SK-N-SH (cell line): Measurements from ENCODE around the gene PRICKLE2. TPM values are rescaled to one million over a fixed set of nuclear protein-coding genes. Genes with fewer than 3 reads are reported as not detected.

Source experiments
- CTCF ChIA-PET: fragments of 300-600, 350-600 bp; formaldehyde crosslinking; extraction: SDS; loops from one replicate; lab custom pipeline; 2021; lab: Yijun Ruan, JAX
- POLR2A ChIA-PET: fragments of 350-600 bp; sonication (Branson Sonifier 250); formaldehyde crosslinking; extraction: SDS; loops from one replicate; lab custom pipeline; 2020; ENCODE audit warnings: antibody characterized with exemption, inconsistent platforms; lab: Yijun Ruan, JAX
- DNase-seq: peaks from one replicate; pipeline ENCODE4 v3.0.0; 2012
- H2AFZ ChIP-seq: fragments of 200-600 bp; sonication (generic); 2 replicates; pipeline ENCODE4 v1.8.1; 2016; ENCODE audit warnings: antibody characterized with exemption, mild to moderate bottlenecking, low read depth
- H3F3A ChIP-seq: fragments of 200-600 bp; sonication (generic); replicated peaks from 2 replicates; pipeline ENCODE3; 2016; ENCODE audit warnings: antibody characterized with exemption, mild to moderate bottlenecking; ENCODE audit not compliant: insufficient read depth
- H3K27ac ChIP-seq, 2 experiments: fragments of 200-500 bp in 1 of 2; fragments of 200-600 bp in 1 of 2; sonication (Bioruptor generic) in 1 of 2; sonication (generic), shearing (Covaris generic) in 1 of 2; 2 replicates each; pipeline versions ENCODE4 v1.5.1 to v1.6.1; 2014 to 2016; ENCODE audit warnings: low read depth in 2 of 2, inconsistent platforms in 1 of 2, low read length in 1 of 2, mild to moderate bottlenecking in 1 of 2, mixed read lengths in 1 of 2
- H3K27me3 ChIP-seq: fragments of 200-600 bp; sonication (generic), shearing (Covaris generic); 2 replicates; pipeline ENCODE4 v1.6.1; 2016; ENCODE audit warnings: mixed run types; ENCODE audit not compliant: insufficient read depth
- H3K36me3 ChIP-seq, 2 experiments: fragments of 200-500 bp in 1 of 2; fragments of 200-600 bp in 1 of 2; sonication (Bioruptor generic) in 1 of 2; sonication (generic) in 1 of 2; replicated peaks in 1 of 2; 2 replicates each; pipeline versions ENCODE3 to v1.5.1; 2014 to 2016; ENCODE audit warnings: low read length in 1 of 2, mild to moderate bottlenecking in 1 of 2; ENCODE audit not compliant: insufficient read depth in 2 of 2, control insufficient read depth in 1 of 2
- H3K4me1 ChIP-seq, 2 experiments: fragments of 200-500 bp in 1 of 2; fragments of 200-600 bp in 1 of 2; sonication (Bioruptor generic) in 1 of 2; sonication (generic), shearing (Covaris generic) in 1 of 2; 2 replicates each; pipeline versions ENCODE4 v1.5.1 to v1.6.1; 2014 to 2016; ENCODE audit warnings: low read depth in 1 of 2, low read length in 1 of 2, mixed run types in 1 of 2; ENCODE audit not compliant: insufficient read depth in 2 of 2, control insufficient read depth in 1 of 2
- H3K4me2 ChIP-seq: fragments of 200-600 bp; sonication (generic), shearing (Covaris generic); 2 replicates; pipeline ENCODE4 v1.6.1; 2017; ENCODE audit warnings: mixed run types
- H3K4me3 ChIP-seq, 2 experiments: fragments of 200-500 bp in 1 of 2; fragments of 200-600 bp in 1 of 2; sonication (Bioruptor generic) in 1 of 2; sonication (generic), shearing (Covaris generic) in 1 of 2; 2 replicates each; pipeline versions ENCODE4 v1.5.1 to v1.8.1; 2014 to 2016; ENCODE audit warnings: low read depth in 2 of 2, inconsistent platforms in 1 of 2, low read length in 1 of 2, mild to moderate bottlenecking in 1 of 2, mixed read lengths in 1 of 2, moderate library complexity in 1 of 2
- H3K79me2 ChIP-seq: fragments of 200-600 bp; sonication (generic); 2 replicates; pipeline ENCODE4 v1.8.1; 2017; ENCODE audit warnings: mild to moderate bottlenecking; ENCODE audit not compliant: insufficient read depth
- H3K9ac ChIP-seq: fragments of 200-600 bp; sonication (generic); 2 replicates; pipeline ENCODE4 v1.6.1; 2017; ENCODE audit warnings: mixed run types
- H3K9me2 ChIP-seq: fragments of 200-600 bp; sonication (generic); 2 replicates; pipeline ENCODE4 v1.6.1; 2017; ENCODE audit warnings: mixed run types
- H3K9me3 ChIP-seq: fragments of 200-600 bp; sonication (generic); 2 replicates; pipeline ENCODE4 v1.6.1; 2017; ENCODE audit warnings: mixed run types, mild to moderate bottlenecking, moderate library complexity
- H4K20me1 ChIP-seq: fragments of 200-600 bp; sonication (generic); 2 replicates; pipeline ENCODE4 v1.6.1; 2017; ENCODE audit warnings: mild to moderate bottlenecking, mixed run types; ENCODE audit not compliant: insufficient read depth
- ELF1 ChIP-seq: IDR thresholded peaks from 2 replicates; pipeline ENCODE4 v1.4.0; 2012
- EZH2phosphoT487 ChIP-seq: fragments of 200-600 bp; sonication (generic); IDR thresholded peaks from 2 replicates; pipeline ENCODE4 v1.6.1; 2017; ENCODE audit warnings: low read depth, mixed run types, mild to moderate bottlenecking, antibody characterized with exemption, moderate library complexity, borderline replicate concordance
- FOSL2 ChIP-seq: IDR thresholded peaks from 2 replicates; pipeline ENCODE4 v1.4.0; 2012; ENCODE audit warnings: low read depth, mild to moderate bottlenecking, moderate library complexity, borderline replicate concordance
- FOXM1 ChIP-seq: IDR thresholded peaks from 2 replicates; pipeline ENCODE4 v1.4.0; 2012; ENCODE audit warnings: low read depth, mild to moderate bottlenecking
- GABPA ChIP-seq: IDR thresholded peaks from 2 replicates; pipeline ENCODE4 v1.4.0; 2012; ENCODE audit warnings: low read depth, mild to moderate bottlenecking
- JUND ChIP-seq: IDR thresholded peaks from 2 replicates; pipeline ENCODE4 v1.4.0; 2012
- NFIC ChIP-seq: IDR thresholded peaks from 2 replicates; pipeline ENCODE4 v1.4.0; 2012; ENCODE audit warnings: borderline replicate concordance
- RXRA ChIP-seq: IDR thresholded peaks from 2 replicates; pipeline ENCODE4 v1.4.0; 2012; ENCODE audit warnings: low read depth, mild to moderate bottlenecking, borderline replicate concordance
- YY1 ChIP-seq: IDR thresholded peaks from 2 replicates; pipeline ENCODE4 v1.4.0; 2012; ENCODE audit warnings: low read depth, mild to moderate bottlenecking
- WGBS: methylation state at CpG from one replicate; pipeline ENCODE4 v1.1.6; 2017; ENCODE audit warnings: low lambda C conversion rate; 5-methylcytosine and 5-hydroxymethylcytosine counted together
- polyA plus RNA-seq, 3 experiments: library from polyadenylated mRNA; depleted of rRNA; stranded (reverse); fragments of >200 nt; gene quantifications; 2 replicates each; pipeline ENCODE4 v1.2.3, GENCODE V29; 2012
- TF ChIP-seq, protein P1 (sequence below): fragments of 150-350 bp; IDR thresholded peaks from 2 replicates; pipeline ENCODE4 v1.6.1; 2016; ENCODE audit warnings: mild to moderate bottlenecking, low read depth, low read length
- TF ChIP-seq, protein P2 (sequence below): IDR thresholded peaks from 2 replicates; pipeline ENCODE4 v1.4.0; 2012; ENCODE audit warnings: low read depth, borderline replicate concordance
- TF ChIP-seq, protein P3 (sequence below): IDR thresholded peaks from 2 replicates; pipeline ENCODE4; 2012

Gene PRICKLE2
- polyA plus RNA-seq, 1 of the 3 experiments (the other 2 are of a cell fraction): 0.67 TPM

DNA sequence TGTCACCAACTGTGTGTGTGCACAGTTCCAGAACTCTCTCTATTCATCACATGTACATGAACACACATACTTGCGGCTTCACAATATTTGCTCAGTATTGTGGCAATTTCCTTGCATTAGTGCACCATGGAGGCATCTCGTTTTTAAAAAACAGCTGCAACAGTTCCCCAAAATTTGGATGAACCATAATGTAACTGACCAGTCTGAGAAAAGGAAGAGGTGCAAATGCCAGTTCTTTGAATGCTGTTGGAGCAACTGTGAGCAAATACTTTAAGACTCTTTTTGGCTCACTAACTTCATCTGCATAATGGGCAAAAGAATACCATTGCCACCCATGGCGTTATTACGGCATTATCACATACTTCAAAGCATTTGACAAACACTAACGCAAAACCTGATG is 163.6 kb downstream of the PRICKLE2 start:
- Histone ChIP-seq H3K27ac (no peak overlapping the region), H3K27me3 (no peaks in the 10 kb centered on the region), H3K4me2 (no peak overlapping the region), H3K36me3 (no peaks in the 10 kb centered on the region), H3K79me2 (no peaks in the 10 kb centered on the region), H3K9ac (no peak overlapping the region), H3K4me3 (no peak overlapping the region), H3F3A (no peaks in the 10 kb centered on the region), H4K20me1 (no peaks in the 10 kb centered on the region), H3K9me3 (no peaks in the 10 kb centered on the region), H3K9me2 (no peaks in the 10 kb centered on the region), H2AFZ (no peak overlapping the region), H3K4me1 (peaks cover 0 to 6% of the 10 kb centered on the region in 2 experiments; a peak in 3 of 4 replicates)
- no peak for DNase-seq
- 86% methylated on average over 5 of the region's 5 CpGs for WGBS
- TF ChIP-seq, protein P1, sequence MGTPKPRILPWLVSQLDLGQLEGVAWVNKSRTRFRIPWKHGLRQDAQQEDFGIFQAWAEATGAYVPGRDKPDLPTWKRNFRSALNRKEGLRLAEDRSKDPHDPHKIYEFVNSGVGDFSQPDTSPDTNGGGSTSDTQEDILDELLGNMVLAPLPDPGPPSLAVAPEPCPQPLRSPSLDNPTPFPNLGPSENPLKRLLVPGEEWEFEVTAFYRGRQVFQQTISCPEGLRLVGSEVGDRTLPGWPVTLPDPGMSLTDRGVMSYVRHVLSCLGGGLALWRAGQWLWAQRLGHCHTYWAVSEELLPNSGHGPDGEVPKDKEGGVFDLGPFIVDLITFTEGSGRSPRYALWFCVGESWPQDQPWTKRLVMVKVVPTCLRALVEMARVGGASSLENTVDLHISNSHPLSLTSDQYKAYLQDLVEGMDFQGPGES: no peak
- TF ChIP-seq, protein P2, sequence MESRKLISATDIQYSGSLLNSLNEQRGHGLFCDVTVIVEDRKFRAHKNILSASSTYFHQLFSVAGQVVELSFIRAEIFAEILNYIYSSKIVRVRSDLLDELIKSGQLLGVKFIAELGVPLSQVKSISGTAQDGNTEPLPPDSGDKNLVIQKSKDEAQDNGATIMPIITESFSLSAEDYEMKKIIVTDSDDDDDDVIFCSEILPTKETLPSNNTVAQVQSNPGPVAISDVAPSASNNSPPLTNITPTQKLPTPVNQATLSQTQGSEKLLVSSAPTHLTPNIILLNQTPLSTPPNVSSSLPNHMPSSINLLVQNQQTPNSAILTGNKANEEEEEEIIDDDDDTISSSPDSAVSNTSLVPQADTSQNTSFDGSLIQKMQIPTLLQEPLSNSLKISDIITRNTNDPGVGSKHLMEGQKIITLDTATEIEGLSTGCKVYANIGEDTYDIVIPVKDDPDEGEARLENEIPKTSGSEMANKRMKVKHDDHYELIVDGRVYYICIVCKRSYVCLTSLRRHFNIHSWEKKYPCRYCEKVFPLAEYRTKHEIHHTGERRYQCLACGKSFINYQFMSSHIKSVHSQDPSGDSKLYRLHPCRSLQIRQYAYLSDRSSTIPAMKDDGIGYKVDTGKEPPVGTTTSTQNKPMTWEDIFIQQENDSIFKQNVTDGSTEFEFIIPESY: no peak
- TF ChIP-seq JUND (no peak), YY1 (no peak), RXRA (no peak), GABPA (no peak)
- ChIA-PET CTCF (interaction anchor here (1.3 to 2.7 kb wide), 2 partner anchors 30 to 31 kb away, joined by 3 to 9 read pairs; no protein-coding TSS in a partner anchor), POLR2A (no interaction called here)

DNA sequence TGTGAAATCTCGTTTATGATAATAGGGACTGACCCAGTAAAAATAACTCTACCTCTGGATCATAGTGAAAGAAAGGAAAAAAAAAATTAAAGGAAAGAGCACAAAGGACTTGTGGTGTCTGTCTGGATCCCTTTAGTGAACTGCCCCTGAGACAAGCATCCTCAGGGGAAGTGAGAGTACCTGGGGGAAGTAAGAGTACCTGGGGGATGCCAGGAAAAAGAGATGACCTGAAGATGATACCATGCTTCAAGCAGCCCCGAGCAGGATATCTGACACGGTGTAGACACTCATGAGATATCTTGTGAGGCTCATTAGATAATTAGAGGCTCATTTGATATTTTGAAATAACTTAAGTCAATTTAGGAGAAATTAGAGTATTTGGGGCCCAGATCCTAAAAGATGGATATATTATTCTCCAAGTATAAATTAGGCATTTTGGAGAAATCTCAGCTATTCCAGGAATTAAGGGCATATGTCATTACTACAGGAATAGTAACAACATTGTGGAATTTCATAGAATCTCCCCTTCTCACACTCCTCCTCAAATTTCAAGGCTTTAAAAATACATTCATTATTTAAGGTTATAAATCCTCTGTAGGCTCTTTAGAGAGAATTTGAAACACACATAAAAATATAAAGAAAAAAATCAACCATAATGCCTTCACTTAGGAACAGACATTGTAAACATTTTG is 165.6 kb downstream of the PRICKLE2 start:
- DNase-seq: no peak

DNA sequence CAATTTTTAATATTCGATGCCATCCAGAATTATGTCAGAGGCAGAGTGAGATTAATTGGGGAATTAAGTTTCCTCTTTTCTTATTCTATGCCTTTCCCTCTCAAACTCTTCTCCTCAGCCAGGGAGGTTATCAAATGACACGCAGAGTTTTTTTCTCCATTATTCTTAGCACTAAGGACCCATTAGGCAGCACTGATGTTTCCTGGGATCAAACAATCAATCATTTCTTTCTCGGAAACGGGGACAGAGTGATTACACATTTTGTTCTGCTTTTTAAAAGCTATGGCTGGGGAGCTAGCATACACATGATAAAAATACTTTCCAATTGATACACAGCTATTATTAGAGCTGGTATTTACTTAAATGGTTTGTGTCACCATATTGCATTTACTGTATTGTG is 166.7 kb downstream of the PRICKLE2 start:
- peaks cover 6 to 9% of the 10 kb centered on the region in 2 experiments; a peak in 3 of 4 replicates for H3K4me1 ChIP-seq
- no peaks in the 10 kb centered on the region for H3K36me3 ChIP-seq
- 59% methylated on average over 4 of the region's 4 CpGs for WGBS
- no peak for DNase-seq
- TF ChIP-seq RXRA: no peak
- no peak for TF ChIP-seq EZH2phosphoT487
- no peak for TF ChIP-seq FOXM1
- TF ChIP-seq FOSL2: no peak
- TF ChIP-seq, protein P3, sequence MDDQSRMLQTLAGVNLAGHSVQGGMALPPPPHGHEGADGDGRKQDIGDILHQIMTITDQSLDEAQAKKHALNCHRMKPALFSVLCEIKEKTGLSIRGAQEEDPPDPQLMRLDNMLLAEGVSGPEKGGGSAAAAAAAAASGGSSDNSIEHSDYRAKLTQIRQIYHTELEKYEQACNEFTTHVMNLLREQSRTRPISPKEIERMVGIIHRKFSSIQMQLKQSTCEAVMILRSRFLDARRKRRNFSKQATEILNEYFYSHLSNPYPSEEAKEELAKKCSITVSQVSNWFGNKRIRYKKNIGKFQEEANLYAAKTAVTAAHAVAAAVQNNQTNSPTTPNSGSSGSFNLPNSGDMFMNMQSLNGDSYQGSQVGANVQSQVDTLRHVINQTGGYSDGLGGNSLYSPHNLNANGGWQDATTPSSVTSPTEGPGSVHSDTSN: peak; percentile 17; the same call in 1 of the 2 replicates
- TF ChIP-seq ELF1: no peak
- H3K79me2 ChIP-seq: no peaks in the 10 kb centered on the region
- no peak overlapping the region for H3K9ac ChIP-seq
- H4K20me1 ChIP-seq: no peaks in the 10 kb centered on the region
- CTCF ChIA-PET: interaction anchor here (0.6 to 1.2 kb wide), 2 partner anchors 28 to 340 kb away, joined by 3 read pairs; no protein-coding TSS in a partner anchor
- H2AFZ ChIP-seq: no peak overlapping the region
- no peak overlapping the region for H3K4me2 ChIP-seq
- H3K27me3 ChIP-seq: no peaks in the 10 kb centered on the region
- no peaks in the 10 kb centered on the region for H3K9me3 ChIP-seq
- H3K9me2 ChIP-seq: no peaks in the 10 kb centered on the region
- H3F3A ChIP-seq: no peaks in the 10 kb centered on the region
- H3K27ac ChIP-seq: no peak overlapping the region
- H3K4me3 ChIP-seq: no peak overlapping the region
- POLR2A ChIA-PET: no interaction called here

More for the DNA sequence above, 165.6 kb downstream of the PRICKLE2 start:
- no peaks in the 10 kb centered on the region for H3K79me2 ChIP-seq
- no peaks in the 10 kb centered on the region for H3K9me3 ChIP-seq
- no peak overlapping the region for H3K4me2 ChIP-seq
- H4K20me1 ChIP-seq: no peaks in the 10 kb centered on the region
- H3K9ac ChIP-seq: no peak overlapping the region
- H3K36me3 ChIP-seq: no peaks in the 10 kb centered on the region
- no peak overlapping the region for H2AFZ ChIP-seq
- H3F3A ChIP-seq: no peaks in the 10 kb centered on the region
- POLR2A ChIA-PET: no interaction called here
- TF ChIP-seq NFIC: no peak
- TF ChIP-seq, all 33 proteins: peak for 0
- no peaks in the 10 kb centered on the region for H3K9me2 ChIP-seq
- H3K27ac ChIP-seq: no peak overlapping the region
- CTCF ChIA-PET: interaction anchor here (1.6 to 2.7 kb wide), 2 partner anchors 28 to 29 kb away, joined by 5 to 9 read pairs; no protein-coding TSS in a partner anchor
- H3K4me1 ChIP-seq: peaks cover 0 to 6% of the 10 kb centered on the region in 2 experiments; a peak in 3 of 4 replicates
- no peak overlapping the region for H3K4me3 ChIP-seq
- 89% methylated on average over 3 of the region's 3 CpGs for WGBS
- no peaks in the 10 kb centered on the region for H3K27me3 ChIP-seq
